Measurements from ENCODE around the gene TRAF1. TPM values are rescaled to one million over a fixed set of nuclear protein-coding genes. Genes with fewer than 3 reads are reported as not detected.

The TRAF1 gene
- total RNA-seq, 1 experiment from 2014 or later, result 0.41 TPM

Other genes starting within 250 kb of the TRAF1 start
- 2.3 and 2.4 TPM in 2 replicates for gene MEGF9, start 212.3 kb downstream of the TRAF1 start, total RNA-seq (2014; rRNA removed; shearing (Covaris generic))
- gene FBXW2, start 133.4 kb downstream of the TRAF1 start, total RNA-seq (2014; rRNA removed; shearing (Covaris generic)), result 26.7 and 36.2 TPM in 2 replicates
- gene PSMD5, start 83.9 kb downstream of the TRAF1 start, total RNA-seq (2014; rRNA removed; shearing (Covaris generic)), result 17.4 and 26.5 TPM in 2 replicates
- gene PHF19, start 49.6 kb downstream of the TRAF1 start, total RNA-seq (2014; rRNA removed; shearing (Covaris generic)), result 100 and 106 TPM in 2 replicates
- gene C5, start 123.5 kb upstream of the TRAF1 start, total RNA-seq (2014; rRNA removed; shearing (Covaris generic)), result 0.08 and 0.33 TPM in 2 replicates
- 4.7 and 7.4 TPM in 2 replicates for gene CNTRL, start 148.2 kb upstream of the TRAF1 start, total RNA-seq (2014; rRNA removed; shearing (Covaris generic))

Measured in HT-29 (cell line).